ENCODE results near the gene ACOX1. TPM values are rescaled to one million over a fixed set of nuclear protein-coding genes. Genes with fewer than 3 reads are reported as not detected.

Gene ACOX1
- total RNA-seq (2014; rRNA removed; shearing (Covaris generic); ENCODE audit: low replicate concordance) = 15.6 and 20.9 TPM in 2 replicates

DNA sequence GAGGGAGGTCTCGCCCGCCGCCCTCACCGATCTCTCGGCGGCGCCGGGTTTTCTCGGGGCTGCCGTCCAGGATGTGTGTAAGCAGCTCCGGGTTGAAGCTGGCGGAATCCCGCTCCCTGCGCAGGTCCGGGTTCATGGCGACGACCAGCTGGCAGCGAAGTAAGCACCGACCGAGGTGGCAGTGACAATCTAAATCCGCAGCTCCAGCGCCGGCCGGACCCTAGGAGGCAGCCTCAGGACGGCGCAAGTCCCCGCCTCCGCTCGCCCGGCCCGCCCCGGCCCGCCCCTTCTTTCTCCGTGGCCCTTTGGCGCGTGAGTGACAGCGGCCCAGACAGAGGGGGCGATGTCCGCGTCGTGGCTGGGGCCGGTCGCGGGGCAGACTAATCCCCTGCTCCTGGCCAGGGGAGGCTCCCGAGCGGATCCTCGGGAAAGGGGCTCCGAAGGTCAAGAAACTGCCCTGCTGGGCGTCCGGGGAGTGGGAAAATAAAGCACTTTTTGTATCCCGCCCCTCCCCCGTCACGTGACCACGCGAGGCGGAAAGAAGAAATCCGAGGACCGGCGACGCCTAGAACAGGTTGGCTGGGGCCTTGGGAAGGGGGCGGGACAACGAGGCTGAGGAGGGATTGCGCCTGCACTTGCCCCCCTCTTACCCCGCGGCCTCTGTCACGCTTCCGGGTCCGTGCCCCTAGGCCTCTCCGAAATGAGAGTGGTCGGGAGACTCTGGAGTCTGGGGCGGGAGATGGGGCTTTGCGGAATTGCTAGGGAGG is at the start of gene ACOX1, which contains the start of gene TEN1:
TSS of gene ACOX1 (minus strand) at position 229 of the 767 bp plus-strand sequence. CDS start at position 136, 93 bp downstream.
TSS of gene TEN1 (plus strand) at position 303 of the 767 bp plus-strand sequence. CDS start 6,953 bp downstream, outside the sequence.
- in situ Hi-C loops (cut with HindIII; ENCODE audit: low pct_unique_long_range_greater_than_20kb, low sequenced_read_pairs) = no loop called here
- DNase-seq (ENCODE audit: low read depth) = peak; percentile 98

DNA sequence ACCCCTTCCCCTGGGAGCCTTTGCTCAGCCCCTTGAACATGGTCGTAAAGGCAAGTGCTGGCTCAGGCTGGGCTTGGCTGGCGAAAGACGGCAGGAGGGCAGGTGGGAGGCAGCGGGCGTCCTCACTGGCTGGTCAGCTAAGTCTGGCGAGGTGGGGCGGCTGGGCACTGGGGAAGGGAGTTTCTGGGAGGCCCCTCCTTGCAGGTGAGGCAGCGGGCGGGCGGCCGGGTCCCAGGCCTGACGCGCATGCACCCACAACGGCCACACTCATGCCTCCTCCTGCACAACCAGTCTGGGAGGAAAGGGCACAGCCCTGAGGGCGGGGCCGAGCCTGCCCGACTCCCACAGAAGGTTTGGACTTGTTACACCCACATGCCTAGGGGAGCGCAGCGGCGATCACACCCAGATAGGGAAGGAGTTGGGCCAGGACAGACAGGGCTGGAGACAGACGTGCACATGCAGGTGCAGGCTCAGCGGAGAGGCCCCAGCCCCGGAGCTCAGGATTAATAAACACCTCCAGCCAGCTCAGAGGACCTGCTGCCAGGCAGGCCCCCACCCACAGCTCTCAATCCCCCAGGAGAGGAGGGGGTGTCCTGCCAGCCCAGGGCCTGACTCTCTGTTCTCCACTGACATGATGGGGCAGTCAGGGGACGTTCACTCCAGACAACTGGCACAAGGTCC is 48.3 kb upstream of the ACOX1 start, which contains the start of gene EVPL:
TSS of gene EVPL (minus strand) at position 148 of the 681 bp plus-strand sequence. CDS start at position 40, 108 bp downstream.
- in situ Hi-C loops (cut with HindIII; ENCODE audit: low pct_unique_long_range_greater_than_20kb, low sequenced_read_pairs) = no loop called here
- peak; percentile 94 for DNase-seq (ENCODE audit: low read depth)

DNA sequence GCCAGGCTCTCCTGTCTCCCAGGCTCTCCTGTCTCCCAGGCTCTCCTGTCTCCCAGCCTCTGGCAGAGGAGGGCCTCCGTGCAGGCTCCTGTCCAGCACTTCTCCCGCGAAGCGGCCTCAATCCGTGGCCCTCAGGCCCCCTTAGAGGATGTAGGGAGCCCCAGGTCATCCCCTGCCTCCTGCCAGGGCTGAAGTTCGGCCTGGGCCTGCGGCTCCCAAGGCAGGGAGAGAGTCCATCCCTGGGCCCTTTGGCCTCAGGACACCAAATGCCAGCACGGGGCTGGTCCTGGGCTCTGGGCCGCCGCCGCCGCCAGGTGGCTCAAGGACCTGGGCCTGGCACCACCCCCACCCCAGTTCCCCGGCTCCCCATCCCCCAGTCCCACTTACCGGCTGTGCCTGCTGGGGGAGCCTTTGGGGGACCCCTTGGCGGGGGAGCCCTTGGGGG is 47.8 kb upstream of the ACOX1 start:
- in situ Hi-C loops (cut with HindIII; ENCODE audit: low pct_unique_long_range_greater_than_20kb, low sequenced_read_pairs) = no loop called here
- peak; percentile 35 for DNase-seq (ENCODE audit: low read depth)

DNA sequence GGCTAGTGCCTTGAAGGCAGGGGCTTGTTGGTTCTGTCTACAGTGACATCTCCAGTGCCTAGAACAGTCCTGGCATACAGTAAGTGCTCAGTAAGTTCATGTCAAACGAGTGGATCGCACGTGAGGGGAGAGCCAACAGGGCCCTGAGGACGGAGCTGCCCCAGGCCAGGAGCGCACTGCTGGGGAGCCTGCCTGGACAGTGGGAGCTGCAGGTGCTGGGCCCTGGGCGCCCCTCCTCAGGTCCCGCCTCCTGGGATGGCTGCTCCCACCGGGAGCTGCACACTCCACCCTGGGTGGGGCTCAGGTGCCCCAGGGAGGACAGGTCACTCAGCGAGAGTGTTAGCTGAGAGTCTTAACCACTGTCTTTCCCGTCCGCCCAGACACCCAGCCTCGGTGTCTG is 46.3 kb upstream of the ACOX1 start:
- DNase-seq (ENCODE audit: low read depth) = no peak
- in situ Hi-C loops (cut with HindIII; ENCODE audit: low pct_unique_long_range_greater_than_20kb, low sequenced_read_pairs) = no loop called here

DNA sequence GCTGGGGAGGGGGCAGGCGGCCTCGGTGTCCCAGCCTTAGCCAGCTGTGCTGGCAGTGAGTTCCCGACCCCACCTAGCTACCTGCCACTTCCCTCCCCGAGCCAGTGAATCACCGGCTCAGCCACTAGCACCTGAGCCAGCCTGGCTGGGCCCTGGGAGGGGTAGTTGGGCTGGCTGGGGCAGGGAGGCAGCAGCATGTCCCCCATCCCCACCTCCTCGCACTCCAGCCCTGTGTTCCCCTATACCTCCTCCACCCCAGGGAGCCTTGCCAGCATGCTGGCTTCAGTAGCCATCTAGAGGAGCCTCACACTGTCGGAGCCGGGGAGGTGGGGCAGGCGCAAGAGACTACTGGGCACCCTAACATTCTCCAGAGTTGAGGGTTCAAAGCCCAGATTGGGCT is 45.4 kb upstream of the ACOX1 start:
- no peak for DNase-seq (ENCODE audit: low read depth)
- in situ Hi-C loops (cut with HindIII; ENCODE audit: low pct_unique_long_range_greater_than_20kb, low sequenced_read_pairs) = no loop called here

DNA sequence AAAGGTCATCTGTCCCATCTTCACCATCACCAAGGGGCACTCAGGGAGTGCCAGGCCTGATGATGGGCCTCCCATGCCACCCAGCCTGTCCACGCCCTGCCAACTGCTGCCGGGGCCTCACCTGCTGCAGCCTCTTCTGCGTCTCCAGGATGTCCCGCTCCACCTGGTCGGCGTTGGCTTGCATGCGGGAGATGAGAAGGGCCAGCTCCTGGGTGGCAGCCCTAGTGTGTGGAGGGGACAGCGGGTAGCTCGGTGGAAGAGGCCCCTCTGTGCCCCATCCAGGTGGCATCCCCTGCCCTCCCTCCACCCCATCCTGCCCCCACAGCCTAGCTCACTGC is 44.9 kb upstream of the ACOX1 start:
- in situ Hi-C loops (cut with HindIII; ENCODE audit: low pct_unique_long_range_greater_than_20kb, low sequenced_read_pairs) = no loop called here
- DNase-seq (ENCODE audit: low read depth) = no peak

DNA sequence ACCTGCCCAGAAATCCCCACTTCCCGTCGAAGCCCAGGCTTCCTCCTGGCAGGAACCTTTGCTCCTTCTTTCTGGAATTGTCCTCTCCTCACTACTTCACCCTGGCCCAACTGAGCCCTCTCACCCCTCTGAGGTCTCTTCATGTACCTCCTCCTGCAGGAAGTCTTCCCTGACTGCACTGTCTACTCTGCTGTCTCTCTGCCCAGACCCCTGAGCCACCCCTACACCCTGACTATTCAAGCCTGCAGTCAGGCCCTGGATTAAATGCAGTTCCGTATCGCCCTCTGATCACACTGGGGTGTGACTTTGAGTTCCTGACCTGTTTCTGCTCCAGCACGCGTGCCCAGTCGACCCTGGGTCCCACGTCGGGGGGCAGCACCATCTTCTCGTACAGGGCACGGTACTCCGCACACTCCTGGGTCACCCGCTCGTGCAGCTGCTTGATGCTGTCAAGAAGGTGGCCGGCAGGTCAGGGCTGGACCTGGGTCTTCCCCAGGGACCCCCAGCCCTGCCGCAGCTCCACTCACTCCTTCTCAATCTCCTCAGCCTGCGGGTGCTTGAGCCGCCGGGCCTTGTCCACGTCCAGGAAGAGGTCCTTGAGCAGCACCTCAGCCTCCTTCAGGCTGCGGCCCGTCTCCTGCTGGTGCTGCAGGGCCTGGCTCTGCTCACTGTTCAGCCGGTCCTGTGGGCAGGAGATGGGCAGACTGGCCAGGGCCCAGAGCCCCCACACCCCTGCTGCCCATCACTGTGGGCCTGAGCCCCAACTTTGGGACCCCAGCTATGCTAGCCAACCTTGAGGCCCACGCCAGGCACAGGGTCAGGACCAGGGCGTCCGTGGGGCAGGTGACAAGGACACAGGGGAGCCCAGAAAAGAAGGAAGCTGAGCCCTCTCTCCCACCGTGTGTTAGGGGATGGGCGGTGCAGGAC is 44.3 kb upstream of the ACOX1 start:
- DNase-seq (ENCODE audit: low read depth) = no peak
- in situ Hi-C loops (cut with HindIII; ENCODE audit: low pct_unique_long_range_greater_than_20kb, low sequenced_read_pairs) = no loop called here

DNA sequence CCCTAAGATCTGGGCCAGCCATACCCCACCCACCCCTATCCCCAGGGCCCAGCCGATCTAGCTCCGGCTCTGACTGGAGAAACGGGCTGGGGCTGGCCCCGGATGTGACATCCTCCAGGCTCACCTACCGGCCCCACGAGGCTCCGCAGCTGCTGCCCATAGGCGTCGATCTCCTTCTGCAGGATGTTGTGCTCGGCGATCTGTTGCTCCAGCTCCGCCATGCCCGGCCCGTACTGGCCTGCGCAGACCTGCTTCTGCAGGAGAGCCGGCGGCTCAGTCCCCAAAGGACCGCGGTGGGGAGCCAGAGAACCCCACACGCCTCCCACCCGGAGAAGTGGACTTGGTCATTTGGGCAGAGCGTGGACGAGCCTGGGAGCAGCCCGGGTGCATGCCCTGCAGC is 43.3 kb upstream of the ACOX1 start:
- DNase-seq (ENCODE audit: low read depth) = no peak
- in situ Hi-C loops (cut with HindIII; ENCODE audit: low pct_unique_long_range_greater_than_20kb, low sequenced_read_pairs) = no loop called here

DNA sequence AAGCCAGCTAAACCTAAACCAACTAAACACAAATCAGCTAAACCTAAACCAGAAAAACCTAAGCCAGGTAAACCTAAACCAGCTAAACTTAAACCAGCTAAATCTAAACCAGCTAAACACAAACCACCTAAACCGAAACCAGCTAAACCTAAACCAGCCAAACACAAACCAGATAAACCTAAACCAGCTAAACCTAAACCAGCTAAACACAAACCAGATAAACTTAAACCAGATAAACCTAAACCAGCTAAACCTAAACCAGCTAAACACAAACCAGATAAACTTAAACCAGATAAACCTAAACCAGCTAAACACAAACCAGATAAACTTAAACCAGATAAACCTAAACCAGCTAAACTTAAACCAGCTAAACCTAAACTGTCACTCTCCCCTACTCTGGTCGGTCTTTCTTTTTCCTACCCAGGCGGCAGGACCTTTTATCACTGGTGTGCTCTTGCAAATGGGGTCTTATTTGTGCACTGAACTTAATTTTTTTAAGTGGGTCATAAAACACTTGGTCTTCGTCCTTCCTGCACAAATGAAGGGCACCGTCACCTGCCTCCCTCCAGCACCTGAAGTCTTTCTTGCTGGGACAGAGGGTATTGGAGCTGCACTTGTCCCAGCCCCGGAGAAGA is 41.0 kb upstream of the ACOX1 start:
- in situ Hi-C loops (cut with HindIII; ENCODE audit: low pct_unique_long_range_greater_than_20kb, low sequenced_read_pairs) = no loop called here
- DNase-seq (ENCODE audit: low read depth) = no peak

DNA sequence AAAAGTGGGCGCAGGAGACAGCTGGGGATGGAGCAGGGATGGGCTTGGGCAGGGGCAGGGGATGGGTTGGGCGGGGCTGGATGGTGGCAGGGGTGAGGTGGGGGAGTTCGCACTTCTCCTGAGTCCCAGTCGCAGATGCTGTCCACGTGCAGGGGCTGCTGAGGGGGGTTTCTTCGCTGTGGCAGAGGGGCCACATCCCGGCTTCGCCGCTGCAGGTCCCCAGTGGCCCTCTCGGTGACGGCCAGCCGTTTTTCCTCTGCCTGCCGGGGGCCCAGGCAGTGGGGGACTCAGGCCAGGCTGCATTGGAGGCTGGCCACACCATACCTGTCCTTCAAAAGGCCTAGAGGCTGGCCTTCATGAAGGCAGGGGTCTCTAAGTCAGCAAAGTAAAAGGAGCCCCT is 39.8 kb upstream of the ACOX1 start:
- in situ Hi-C loops (cut with HindIII; ENCODE audit: low pct_unique_long_range_greater_than_20kb, low sequenced_read_pairs) = no loop called here
- no peak for DNase-seq (ENCODE audit: low read depth)

DNA sequence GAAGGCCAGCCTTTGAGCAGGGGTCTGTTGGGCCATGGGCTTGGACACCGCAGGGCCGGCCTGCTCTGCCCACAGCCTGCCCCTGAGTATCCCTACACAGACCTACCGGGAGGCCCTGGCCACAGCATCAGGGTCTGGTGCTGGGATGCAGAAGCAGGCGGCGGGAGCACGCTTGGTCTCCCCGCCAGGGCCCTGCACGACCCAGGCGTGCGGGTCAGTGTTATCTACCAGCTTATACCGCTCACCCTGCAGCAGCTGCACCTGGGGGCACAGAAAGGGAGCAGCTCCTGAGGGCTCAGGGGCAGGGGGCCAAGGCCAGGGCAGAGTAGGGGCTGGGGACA is 39.3 kb upstream of the ACOX1 start:
- in situ Hi-C loops (cut with HindIII; ENCODE audit: low pct_unique_long_range_greater_than_20kb, low sequenced_read_pairs) = no loop called here
- no peak for DNase-seq (ENCODE audit: low read depth)

DNA sequence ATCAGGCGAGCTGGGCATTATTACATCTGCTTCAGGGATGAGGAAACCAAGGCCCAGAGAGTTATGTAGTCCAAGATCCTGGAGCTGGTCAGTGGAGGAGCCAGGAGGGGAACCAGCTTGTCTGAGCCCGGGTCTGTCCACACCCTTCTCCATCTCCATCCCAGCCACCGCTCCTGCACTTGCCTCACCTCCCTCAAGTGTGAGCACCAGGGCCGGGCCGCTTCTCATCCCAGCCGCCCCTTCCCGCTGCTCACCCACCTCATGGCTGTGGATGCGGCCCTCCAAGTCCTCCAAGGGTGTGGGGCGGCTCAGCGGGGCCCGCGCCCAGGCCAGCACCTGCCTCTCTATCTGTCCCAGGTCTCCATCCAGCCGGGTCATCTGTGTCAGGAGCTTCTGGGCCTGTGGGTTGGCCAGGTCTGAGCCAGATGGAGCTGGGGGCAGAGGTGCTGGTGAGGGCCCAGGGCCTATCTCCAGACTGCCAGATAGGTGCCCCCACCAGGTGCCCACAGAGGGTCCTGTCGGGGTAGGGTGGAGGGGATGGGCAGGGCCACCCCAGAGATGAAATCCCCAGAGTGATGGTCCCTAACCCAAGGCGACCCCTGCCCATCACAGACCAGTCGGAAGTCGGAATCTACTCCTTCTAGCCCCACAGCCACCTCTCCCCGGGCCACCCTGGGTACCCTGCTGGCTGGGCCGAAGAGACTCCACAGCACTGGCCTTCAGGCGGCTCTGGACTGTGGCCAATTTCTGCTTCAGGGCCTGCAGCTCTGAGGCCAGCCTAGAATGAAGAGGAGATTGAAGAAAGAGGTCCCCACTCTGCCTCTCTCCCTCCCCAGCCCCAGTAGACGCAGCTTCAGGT is 38.7 kb upstream of the ACOX1 start:
- DNase-seq (ENCODE audit: low read depth) = no peak
- in situ Hi-C loops (cut with HindIII; ENCODE audit: low pct_unique_long_range_greater_than_20kb, low sequenced_read_pairs) = no loop called here

DNA sequence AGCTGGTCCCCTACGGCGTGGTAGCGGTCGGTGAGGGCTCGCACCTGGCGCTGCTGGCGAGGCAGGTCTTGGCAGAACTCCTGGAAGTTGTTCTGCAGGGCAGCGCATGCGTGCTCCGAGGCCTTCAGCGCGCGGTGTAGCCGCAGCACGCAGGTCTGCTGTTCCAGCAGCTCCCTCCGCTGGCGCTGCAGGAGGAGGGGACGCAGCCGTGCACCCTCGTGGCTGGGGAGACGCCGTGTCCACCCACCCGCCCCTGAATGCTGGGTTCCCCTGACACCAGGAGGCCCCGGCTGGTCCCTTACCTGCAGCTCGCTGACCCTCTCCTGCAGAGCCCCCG is 35.9 kb upstream of the ACOX1 start:
- in situ Hi-C loops (cut with HindIII; ENCODE audit: low pct_unique_long_range_greater_than_20kb, low sequenced_read_pairs) = no loop called here
- no peak for DNase-seq (ENCODE audit: low read depth)

DNA sequence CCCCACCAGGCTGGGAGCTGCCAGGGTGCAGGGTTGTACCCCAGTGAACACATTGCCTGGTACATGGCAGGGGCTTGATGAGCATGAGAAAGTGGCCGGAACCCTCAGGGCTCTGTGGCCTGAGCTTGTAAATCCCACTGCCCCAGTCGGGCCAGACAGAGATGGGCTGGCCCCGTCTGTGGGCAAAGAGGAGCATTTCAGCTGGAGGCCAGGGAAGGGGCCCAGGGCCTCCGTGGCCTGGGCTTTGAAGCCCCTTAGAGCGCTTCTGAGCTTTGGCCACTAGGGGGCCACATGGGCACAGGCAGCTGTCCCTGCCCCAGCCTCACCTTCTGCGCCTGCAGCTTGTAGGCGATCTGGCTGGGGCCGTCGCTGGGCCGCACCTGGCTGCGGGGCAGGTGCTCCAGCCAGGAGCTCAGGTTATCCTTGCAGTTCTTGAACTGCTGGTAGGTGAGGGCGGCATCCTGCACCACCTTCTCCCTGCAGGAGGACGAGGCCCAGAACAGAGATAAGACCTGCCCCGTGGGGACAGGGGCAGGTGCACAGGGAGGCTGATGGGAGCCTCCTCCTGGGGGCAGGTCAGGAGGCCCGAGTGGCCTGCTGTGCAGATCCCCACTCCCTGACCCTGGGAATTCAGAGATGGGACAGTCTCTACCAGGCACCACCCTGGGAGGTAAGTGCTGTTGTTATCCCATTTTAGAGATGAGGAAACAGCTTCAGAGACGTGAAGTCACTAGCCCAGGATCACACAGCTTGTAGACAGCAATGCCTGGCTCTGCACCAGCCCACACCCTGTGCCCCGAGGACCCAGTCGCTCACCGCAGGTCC is 35.3 kb upstream of the ACOX1 start:
- DNase-seq (ENCODE audit: low read depth) = peak; percentile 49
- in situ Hi-C loops (cut with HindIII; ENCODE audit: low pct_unique_long_range_greater_than_20kb, low sequenced_read_pairs) = no loop called here

DNA sequence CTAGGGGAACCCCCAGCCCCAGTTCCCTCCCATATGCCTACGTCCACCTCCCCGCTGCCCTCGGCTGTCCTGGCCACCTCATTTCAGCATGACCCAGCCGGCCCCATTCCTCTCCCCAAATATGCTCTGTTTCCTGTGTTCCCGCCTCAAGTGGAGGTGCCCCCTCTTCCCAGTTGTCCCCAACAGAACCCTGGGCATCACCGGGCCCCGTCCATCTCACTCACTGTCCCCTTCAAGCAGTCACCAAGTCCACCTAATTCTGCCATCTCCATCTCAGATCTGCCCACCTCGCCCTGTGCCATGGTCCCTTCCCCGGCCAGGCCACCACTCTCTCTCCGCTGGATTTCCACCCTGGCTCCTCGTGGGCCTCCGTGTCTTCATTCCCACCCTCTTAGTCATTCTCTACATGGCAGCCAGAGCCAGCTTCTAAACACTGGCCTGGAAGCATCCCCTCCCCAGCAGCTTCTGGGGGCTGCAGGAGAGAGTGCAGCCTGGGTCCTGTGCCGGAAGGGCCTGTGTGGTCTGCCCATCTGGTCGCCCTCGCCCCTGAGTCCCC is 34.5 kb upstream of the ACOX1 start:
- in situ Hi-C loops (cut with HindIII; ENCODE audit: low pct_unique_long_range_greater_than_20kb, low sequenced_read_pairs) = no loop called here
- no peak for DNase-seq (ENCODE audit: low read depth)

DNA sequence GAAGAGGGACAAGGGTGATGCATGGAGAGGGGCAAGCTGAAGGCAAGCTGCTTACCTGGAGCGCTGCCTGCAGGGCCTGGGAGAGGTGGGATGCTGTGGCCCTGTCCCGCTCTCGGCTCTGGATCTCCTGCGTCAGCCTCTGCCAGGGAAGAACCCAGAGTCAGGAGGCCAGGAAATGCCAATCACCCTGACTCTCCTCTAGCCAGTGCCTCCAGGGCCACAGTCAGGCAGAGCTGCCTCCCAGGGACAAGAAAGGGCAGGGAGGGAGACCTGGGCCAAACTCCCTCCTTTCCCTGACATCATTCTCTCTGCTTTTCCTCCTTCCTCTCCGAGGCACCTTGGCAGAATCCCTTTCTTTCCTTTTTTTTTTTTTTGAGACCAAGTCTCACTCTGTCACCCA is 33.0 kb upstream of the ACOX1 start:
- DNase-seq (ENCODE audit: low read depth) = no peak
- in situ Hi-C loops (cut with HindIII; ENCODE audit: low pct_unique_long_range_greater_than_20kb, low sequenced_read_pairs) = no loop called here

Measured in Caki2 (cell line).